Measurements from ENCODE around the gene FBLN5.

DNA sequence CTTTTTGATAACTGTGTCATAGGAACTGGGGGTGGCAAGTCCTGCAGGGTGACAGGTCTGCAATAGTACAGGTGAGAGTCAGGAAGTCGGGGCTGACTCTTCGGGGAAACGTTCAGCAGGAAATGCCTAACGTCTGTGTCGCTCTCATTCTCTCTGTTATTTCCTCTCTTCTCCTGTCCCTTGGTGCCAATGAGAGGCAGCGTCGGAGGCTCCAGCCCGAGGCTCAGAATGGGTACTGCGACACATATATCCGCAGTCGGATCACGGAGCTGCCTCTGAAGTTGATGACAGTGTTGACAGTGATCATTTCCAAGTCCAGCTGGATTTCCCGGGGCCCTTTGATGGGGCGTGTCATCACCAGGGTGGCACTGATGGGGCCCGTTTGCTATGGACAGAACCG lies 77.5 kb downstream of the FBLN5 start:
- TF ChIP-seq, protein P1, sequence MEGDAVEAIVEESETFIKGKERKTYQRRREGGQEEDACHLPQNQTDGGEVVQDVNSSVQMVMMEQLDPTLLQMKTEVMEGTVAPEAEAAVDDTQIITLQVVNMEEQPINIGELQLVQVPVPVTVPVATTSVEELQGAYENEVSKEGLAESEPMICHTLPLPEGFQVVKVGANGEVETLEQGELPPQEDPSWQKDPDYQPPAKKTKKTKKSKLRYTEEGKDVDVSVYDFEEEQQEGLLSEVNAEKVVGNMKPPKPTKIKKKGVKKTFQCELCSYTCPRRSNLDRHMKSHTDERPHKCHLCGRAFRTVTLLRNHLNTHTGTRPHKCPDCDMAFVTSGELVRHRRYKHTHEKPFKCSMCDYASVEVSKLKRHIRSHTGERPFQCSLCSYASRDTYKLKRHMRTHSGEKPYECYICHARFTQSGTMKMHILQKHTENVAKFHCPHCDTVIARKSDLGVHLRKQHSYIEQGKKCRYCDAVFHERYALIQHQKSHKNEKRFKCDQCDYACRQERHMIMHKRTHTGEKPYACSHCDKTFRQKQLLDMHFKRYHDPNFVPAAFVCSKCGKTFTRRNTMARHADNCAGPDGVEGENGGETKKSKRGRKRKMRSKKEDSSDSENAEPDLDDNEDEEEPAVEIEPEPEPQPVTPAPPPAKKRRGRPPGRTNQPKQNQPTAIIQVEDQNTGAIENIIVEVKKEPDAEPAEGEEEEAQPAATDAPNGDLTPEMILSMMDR (conservative IDR thresholded peaks at IDR 0.05 in 1 of 2, IDR thresholded peaks at IDR 0.05 in 1 of 2; ENCODE audit: low read depth in 1 of 2, low read length in 2 of 2) = no peak
- TF ChIP-seq EZH2 (IDR thresholded peaks at IDR 0.05; ENCODE audit: low read length, missing control alignments) = no peak

Measured in fibroblast of lung (primary cell).